Measurements from ENCODE around the gene DRD1.

GRCh38 chr5:175471196-175471595 is 27.2 kb upstream of the DRD1 start:
- TF ChIP-seq EP300 (IDR thresholded peaks at IDR 0.05; ENCODE audit: borderline replicate concordance in 1 of 2, low read depth in 1 of 2, low read length in 1 of 2) (no peak), CTCF (IDR thresholded peaks at IDR 0.05) (no peak), IRF3 (IDR thresholded peaks at IDR 0.05; ENCODE audit: low read depth, low read length) (no peak), SIN3A (IDR thresholded peaks at IDR 0.05; ENCODE audit: borderline replicate concordance, low read depth, low read length) (no peak), EZH2phosphoT487 (IDR thresholded peaks at IDR 0.05; ENCODE audit: borderline replicate concordance, low read depth) (no peak), RFX5 (IDR thresholded peaks at IDR 0.05; ENCODE audit: low read length) (no peak), MAX (IDR thresholded peaks at IDR 0.05; ENCODE audit: low read depth) (no peak), REST (IDR thresholded peaks at IDR 0.05; ENCODE audit: low read depth, low read length) (no peak), YY1 (IDR thresholded peaks at IDR 0.05; ENCODE audit: low read depth) (no peak), NFIC (IDR thresholded peaks at IDR 0.05; ENCODE audit: borderline replicate concordance) (no peak), RAD21 (IDR thresholded peaks at IDR 0.05; ENCODE audit: low read length) (no peak), CHD2 (IDR thresholded peaks at IDR 0.05; ENCODE audit: low read length, partially characterized antibody) (no peak), ZBTB33 (IDR thresholded peaks at IDR 0.05; ENCODE audit: borderline replicate concordance, low read depth) (no peak), USF1 (IDR thresholded peaks at IDR 0.05; ENCODE audit: borderline replicate concordance, low read depth) (no peak)

Measured in SK-N-SH (cell line).